Esophagus muscularis mucosa (tissue), 3 donors: ENCODE data around the gene CLCN3.

Experiments
- CTCF ChIP-seq, 3 experiments: fragments of 200-600 bp in 2 of 3; fragments of 450-650 bp in 1 of 3; sonication (generic) in 2 of 3; IDR thresholded peaks; one replicate each; pipeline ENCODE4 v1.5.1; 2017 to 2019; ENCODE audit warnings: antibody characterized with exemption in 3 of 3, mild to moderate bottlenecking in 2 of 3, moderate library complexity in 1 of 3
- POLR2A ChIP-seq: fragments of 450-650 bp; IDR thresholded peaks from one replicate; pipeline ENCODE4 v1.6.1; 2017; ENCODE audit warnings: antibody characterized with exemption, moderate library complexity, mild to moderate bottlenecking, low read depth

- TF ChIP-seq POLR2A (no peak), CTCF (IDR thresholded peaks at IDR 0.05) (no peak)
These were observed 100.2 kb downstream of the CLCN3 start for GRCh38 chr4:169720529-169720928.
